Measurements from ENCODE around the gene KPNA2.

DNA sequence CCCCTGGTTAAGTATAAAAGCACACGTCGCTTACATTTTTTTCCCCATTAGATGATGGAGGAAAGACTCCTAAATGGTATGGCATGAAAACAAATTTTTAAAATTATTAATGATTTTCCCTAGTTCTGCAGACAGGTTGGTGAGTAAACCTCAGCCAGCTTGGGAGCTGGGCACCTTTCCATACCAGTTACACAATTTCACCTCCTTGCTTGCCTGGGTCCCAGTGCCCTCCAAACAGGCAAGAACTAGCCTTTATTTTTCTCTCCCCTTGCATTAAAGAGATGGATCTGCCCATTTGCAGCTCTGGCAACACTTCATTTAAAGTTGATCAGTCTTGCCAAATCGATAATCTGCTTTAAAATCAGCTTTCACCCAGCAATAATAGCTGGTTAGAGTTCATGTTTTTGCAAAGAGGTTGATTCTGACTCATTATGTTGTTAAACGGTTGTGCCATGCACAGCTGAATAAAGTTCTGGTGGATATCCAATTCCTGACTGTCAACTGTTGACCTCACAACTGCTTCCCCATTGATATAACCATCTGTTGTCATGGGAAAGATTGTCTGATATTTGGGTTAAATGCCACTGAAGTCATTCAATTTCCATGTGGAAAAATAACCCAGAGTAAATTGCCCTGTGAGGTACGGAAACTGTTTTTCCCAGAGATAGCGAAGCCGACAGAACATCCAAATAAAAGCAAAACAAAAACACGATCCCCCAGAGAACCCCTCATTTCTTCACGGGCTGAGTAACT is 40.5 kb upstream of the KPNA2 start:
- TF ChIP-seq, protein P1, sequence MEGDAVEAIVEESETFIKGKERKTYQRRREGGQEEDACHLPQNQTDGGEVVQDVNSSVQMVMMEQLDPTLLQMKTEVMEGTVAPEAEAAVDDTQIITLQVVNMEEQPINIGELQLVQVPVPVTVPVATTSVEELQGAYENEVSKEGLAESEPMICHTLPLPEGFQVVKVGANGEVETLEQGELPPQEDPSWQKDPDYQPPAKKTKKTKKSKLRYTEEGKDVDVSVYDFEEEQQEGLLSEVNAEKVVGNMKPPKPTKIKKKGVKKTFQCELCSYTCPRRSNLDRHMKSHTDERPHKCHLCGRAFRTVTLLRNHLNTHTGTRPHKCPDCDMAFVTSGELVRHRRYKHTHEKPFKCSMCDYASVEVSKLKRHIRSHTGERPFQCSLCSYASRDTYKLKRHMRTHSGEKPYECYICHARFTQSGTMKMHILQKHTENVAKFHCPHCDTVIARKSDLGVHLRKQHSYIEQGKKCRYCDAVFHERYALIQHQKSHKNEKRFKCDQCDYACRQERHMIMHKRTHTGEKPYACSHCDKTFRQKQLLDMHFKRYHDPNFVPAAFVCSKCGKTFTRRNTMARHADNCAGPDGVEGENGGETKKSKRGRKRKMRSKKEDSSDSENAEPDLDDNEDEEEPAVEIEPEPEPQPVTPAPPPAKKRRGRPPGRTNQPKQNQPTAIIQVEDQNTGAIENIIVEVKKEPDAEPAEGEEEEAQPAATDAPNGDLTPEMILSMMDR (conservative IDR thresholded peaks at IDR 0.05 in 1 of 2, IDR thresholded peaks at IDR 0.05 in 1 of 2; ENCODE audit: extremely low read depth in 1 of 2, insufficient read depth in 1 of 2, low read depth in 1 of 2, low read length in 2 of 2) = no peak
- no peak for TF ChIP-seq EZH2 (IDR thresholded peaks at IDR 0.05; ENCODE audit: borderline replicate concordance, low read length)
